Osteocyte (in vitro differentiated cells): Measurements from ENCODE around the gene TDRKH. TPM values are rescaled to one million over a fixed set of nuclear protein-coding genes. Genes with fewer than 3 reads are reported as not detected.
"Not testable (repeated sequence)": the region's sequence is repeated elsewhere in the genome, so short reads cannot be mapped to it uniquely, and the experiment has no call there.

ENCODE experiments used
- DNase-seq: peaks from one replicate; pipeline ENCODE4 v3.0.0; 2021; ENCODE audit warnings: mixed read lengths; ENCODE audit not compliant: unreplicated experiment; ENCODE audit errors: extremely low spot score
- H3K27ac Mint-ChIP-seq: one replicate; pipeline ENCODE4 v1.8.0; 2021; ENCODE audit warnings: mild to moderate bottlenecking, mixed read lengths; ENCODE audit not compliant: unreplicated experiment
- H3K27me3 Mint-ChIP-seq: one replicate; pipeline ENCODE4 v1.8.0; 2021; ENCODE audit warnings: mixed read lengths; ENCODE audit not compliant: unreplicated experiment
- H3K36me3 Mint-ChIP-seq: one replicate; pipeline ENCODE4 v1.8.0; 2021; ENCODE audit warnings: mixed read lengths; ENCODE audit not compliant: unreplicated experiment
- H3K4me1 Mint-ChIP-seq: one replicate; pipeline ENCODE4 v1.8.0; 2021; ENCODE audit warnings: mixed read lengths; ENCODE audit not compliant: unreplicated experiment
- H3K4me3 Mint-ChIP-seq: one replicate; pipeline ENCODE4 v1.8.0; 2021; ENCODE audit warnings: mild to moderate bottlenecking, moderate library complexity, mixed read lengths; ENCODE audit not compliant: unreplicated experiment
- H3K9me3 Mint-ChIP-seq: one replicate; pipeline ENCODE4 v1.8.0; 2021; ENCODE audit warnings: mixed read lengths; ENCODE audit not compliant: unreplicated experiment
- CTCF ChIP-seq: fragments of 200-600 bp; sonication (generic); IDR thresholded peaks from 2 replicates; pipeline ENCODE4 v1.5.0; 2021; ENCODE audit warnings: antibody characterized with exemption, mild to moderate bottlenecking, moderate library complexity
- total RNA-seq: library from RNA; stranded (reverse); gene quantifications from 2 replicates; pipeline ENCODE4 v1.2.1, GENCODE V29; 2021

Gene TDRKH
- total RNA-seq, 1 donor from 2014 or later: 3.6 TPM

- DNase-seq: no peak
- Mint-ChIP-seq H3K4me1 (peaks cover 14% of the 10 kb centered on the region), H3K27me3 (peaks cover 5% of the 10 kb centered on the region), H3K27ac (peak overlapping the region; percentile 72), H3K36me3 (no peaks in the 10 kb centered on the region), H3K4me3 (peak overlapping the region; percentile 95), H3K9me3 (no peaks in the 10 kb centered on the region)
- TF ChIP-seq CTCF: no peak
Measured at GRCh38 chr1:151790940-151791651, 796 bp upstream of the TDRKH start.

GRCh38 chr1:151787689-151788088 lies 2.6 kb downstream of the TDRKH start:
- H3K27ac Mint-ChIP-seq: no peak overlapping the region
- no peak for DNase-seq
- H3K36me3 Mint-ChIP-seq: no peaks in the 10 kb centered on the region

GRCh38 chr1:151783796-151784195 lies 6.5 kb downstream of the TDRKH start:
- Mint-ChIP-seq H3K36me3 (peaks cover 2% of the 10 kb centered on the region), H3K4me3 (no peak overlapping the region), H3K9me3 (no peaks in the 10 kb centered on the region), H3K27ac (no peak overlapping the region), H3K4me1 (no peaks in the 10 kb centered on the region), H3K27me3 (peaks cover 8% of the 10 kb centered on the region)
- DNase-seq: no peak
- no peak for TF ChIP-seq CTCF

More at GRCh38 chr1:151787689-151788088, 2.6 kb downstream of the TDRKH start:
- Mint-ChIP-seq H3K4me3 (no peak overlapping the region), H3K9me3 (no peaks in the 10 kb centered on the region), H3K27me3 (peaks cover 8% of the 10 kb centered on the region), H3K4me1 (peaks cover 14% of the 10 kb centered on the region)
- TF ChIP-seq CTCF: no peak

- Mint-ChIP-seq H3K4me3 (no peak overlapping the region), H3K36me3 (peaks cover 2% of the 10 kb centered on the region), H3K27ac (no peak overlapping the region), H3K4me1 (no peaks in the 10 kb centered on the region), H3K9me3 (no peaks in the 10 kb centered on the region), H3K27me3 (peaks cover 8% of the 10 kb centered on the region)
- TF ChIP-seq CTCF: no peak
- no peak for DNase-seq
Measured at GRCh38 chr1:151782741-151783140, 7.6 kb downstream of the TDRKH start.

- H3K9me3 Mint-ChIP-seq, H3K27ac Mint-ChIP-seq, DNase-seq, H3K4me1 Mint-ChIP-seq, H3K4me3 Mint-ChIP-seq, H3K27me3 Mint-ChIP-seq, H3K36me3 Mint-ChIP-seq: not testable (repeated sequence)
Measured at GRCh38 chr1:151782026-151782425, 8.3 kb downstream of the TDRKH start.

- H3K27me3 Mint-ChIP-seq, H3K36me3 Mint-ChIP-seq, H3K4me1 Mint-ChIP-seq, DNase-seq, H3K9me3 Mint-ChIP-seq, H3K27ac Mint-ChIP-seq, H3K4me3 Mint-ChIP-seq: not testable (repeated sequence)
Measured at GRCh38 chr1:151780736-151781135, 9.6 kb downstream of the TDRKH start.
